Measurements from ENCODE around the gene DPH6.

DNA sequence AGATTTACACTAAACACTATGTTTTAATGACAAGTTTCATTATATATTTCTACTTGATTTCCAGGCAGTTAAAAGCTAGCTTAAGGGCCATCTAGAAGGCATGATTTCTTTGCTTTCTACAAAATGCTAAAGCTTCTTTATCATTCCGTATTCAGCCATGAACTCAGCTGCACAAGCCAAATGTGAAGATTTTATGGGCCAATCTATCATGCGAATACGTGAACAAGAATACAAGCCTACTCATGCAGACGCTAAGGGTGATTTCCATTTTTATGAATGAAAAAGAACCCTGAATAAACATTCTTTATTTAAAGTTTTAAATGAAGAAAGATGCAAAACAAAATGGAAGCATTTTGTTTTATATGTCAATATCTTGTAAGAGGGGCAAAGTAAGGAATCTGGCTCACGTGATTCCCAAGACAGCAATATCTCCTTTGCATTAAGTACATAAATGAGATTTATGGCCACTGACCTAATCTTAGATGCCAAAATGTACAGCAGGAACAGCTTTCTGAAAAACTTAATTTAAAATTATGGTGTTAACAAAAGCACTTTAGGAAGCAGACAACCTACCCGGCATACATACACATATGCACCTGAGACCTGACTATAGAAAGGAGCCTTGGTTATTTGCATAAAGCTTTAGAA lies 215.8 kb downstream of the DPH6 start:
- TF ChIP-seq, protein P1, sequence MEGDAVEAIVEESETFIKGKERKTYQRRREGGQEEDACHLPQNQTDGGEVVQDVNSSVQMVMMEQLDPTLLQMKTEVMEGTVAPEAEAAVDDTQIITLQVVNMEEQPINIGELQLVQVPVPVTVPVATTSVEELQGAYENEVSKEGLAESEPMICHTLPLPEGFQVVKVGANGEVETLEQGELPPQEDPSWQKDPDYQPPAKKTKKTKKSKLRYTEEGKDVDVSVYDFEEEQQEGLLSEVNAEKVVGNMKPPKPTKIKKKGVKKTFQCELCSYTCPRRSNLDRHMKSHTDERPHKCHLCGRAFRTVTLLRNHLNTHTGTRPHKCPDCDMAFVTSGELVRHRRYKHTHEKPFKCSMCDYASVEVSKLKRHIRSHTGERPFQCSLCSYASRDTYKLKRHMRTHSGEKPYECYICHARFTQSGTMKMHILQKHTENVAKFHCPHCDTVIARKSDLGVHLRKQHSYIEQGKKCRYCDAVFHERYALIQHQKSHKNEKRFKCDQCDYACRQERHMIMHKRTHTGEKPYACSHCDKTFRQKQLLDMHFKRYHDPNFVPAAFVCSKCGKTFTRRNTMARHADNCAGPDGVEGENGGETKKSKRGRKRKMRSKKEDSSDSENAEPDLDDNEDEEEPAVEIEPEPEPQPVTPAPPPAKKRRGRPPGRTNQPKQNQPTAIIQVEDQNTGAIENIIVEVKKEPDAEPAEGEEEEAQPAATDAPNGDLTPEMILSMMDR (IDR thresholded peaks at IDR 0.05) = no peak
- TF ChIP-seq EP300 (IDR thresholded peaks at IDR 0.05) (no peak), POLR2A (IDR thresholded peaks at IDR 0.05) (no peak)
